Stimulated activated CD8-positive, alpha-beta memory T cell treated with anti-CD3 and anti-CD28 coated beads, Interleukin-15, amount 100 ng/mL, for 24 hours (primary cell): ENCODE measurements around the gene SERPINF2.
"Not testable (repeated sequence)": the region's sequence is repeated elsewhere in the genome, so short reads cannot be mapped to it uniquely, and the experiment has no call there.

Source experiments
- DNase-seq: peaks from one replicate; pipeline ENCODE4 v3.0.0-alpha.2; 2020; ENCODE audit warnings: low read depth

The SERPINF2 gene

GRCh38 chr17:1762901-1763898, 20.5 kb downstream of the SERPINF2 start:
- DNase-seq = no peak

GRCh38 chr17:1764284-1764683, 21.6 kb downstream of the SERPINF2 start:
- no peak for DNase-seq

GRCh38 chr17:1764705-1765104, 22.0 kb downstream of the SERPINF2 start:
- DNase-seq = not testable (repeated sequence)

- DNase-seq = no peak
Observed at GRCh38 chr17:1765576-1765975, 22.9 kb downstream of the SERPINF2 start.

GRCh38 chr17:1766382-1767135, 23.9 kb downstream of the SERPINF2 start:
- DNase-seq = no peak

GRCh38 chr17:1767358-1767757, 24.7 kb downstream of the SERPINF2 start:
- no peak for DNase-seq

GRCh38 chr17:1769822-1770477, 27.3 kb downstream of the SERPINF2 start:
- no peak for DNase-seq

GRCh38 chr17:1773000-1773695, 30.5 kb downstream of the SERPINF2 start:
- not testable (repeated sequence) for DNase-seq

- no peak for DNase-seq
Observed at GRCh38 chr17:1773696-1774181, 31.1 kb downstream of the SERPINF2 start.

GRCh38 chr17:1774390-1775176, 31.9 kb downstream of the SERPINF2 start:
- DNase-seq = no peak

- DNase-seq = no peak
Observed at GRCh38 chr17:1776328-1776727, 33.7 kb downstream of the SERPINF2 start.

- DNase-seq = no peak
Observed at GRCh38 chr17:1776857-1777256, 34.2 kb downstream of the SERPINF2 start.

- no peak for DNase-seq
Observed at GRCh38 chr17:1779571-1780131, 37.0 kb downstream of the SERPINF2 start.

- no peak for DNase-seq
Observed at GRCh38 chr17:1782171-1782567, 39.5 kb downstream of the SERPINF2 start.

GRCh38 chr17:1783271-1783670, 40.6 kb downstream of the SERPINF2 start:
- DNase-seq = no peak

GRCh38 chr17:1783834-1784611, 41.4 kb downstream of the SERPINF2 start:
- DNase-seq = no peak

GRCh38 chr17:1785930-1786329, 43.3 kb downstream of the SERPINF2 start:
- no peak for DNase-seq

- no peak for DNase-seq
Observed at GRCh38 chr17:1786708-1787107, 44.0 kb downstream of the SERPINF2 start.

- DNase-seq = no peak
Observed at GRCh38 chr17:1787301-1787902, 44.7 kb downstream of the SERPINF2 start.
